GM12878 (cell line): ENCODE measurements around the gene URAD. TPM values are rescaled to one million over a fixed set of nuclear protein-coding genes. Genes with fewer than 3 reads are reported as not detected.

Source experiments
- ATAC-seq: fragments of 200-7000 bp; cut with Tn5 transposase; 3 replicates; pipeline ENCODE4 v1.9.1; 2020; ENCODE audit warnings: mild to moderate bottlenecking, moderate library complexity
- BruUV-seq: library from RNA; stranded (reverse); fragments of 400-500 nt; replicated peaks from 2 replicates; lab custom pipeline; 2021; lab: Mats Ljungman, UMichigan
- CTCF ChIA-PET: fragments of 300-600 bp; sonication (Branson Sonifier 250); formaldehyde crosslinking; extraction: SDS; loops from one replicate; lab custom pipeline; 2021; ENCODE audit warnings: inconsistent platforms; lab: Yijun Ruan, JAX
- POLR2A ChIA-PET: fragments of 350-600 bp; formaldehyde crosslinking; extraction: SDS; loops from one replicate; lab custom pipeline; 2021; ENCODE audit warnings: inconsistent platforms; lab: Charles Lee
- RAD21 ChIA-PET: fragments of 300-600 bp; sonication (Branson Sonifier 250); formaldehyde crosslinking; loops from one replicate; lab custom pipeline; 2023; ENCODE audit warnings: antibody characterized with exemption; ENCODE audit not compliant: unreplicated experiment; lab: Charles Lee
- SMC1A ChIA-PET: fragments of 300-600 bp; sonication (Branson Sonifier 250); formaldehyde crosslinking; loops from one replicate; lab custom pipeline; 2023; ENCODE audit not compliant: unreplicated experiment, uncharacterized antibody; lab: Charles Lee
- DNase-seq: peaks from one replicate; pipeline ENCODE4 v3.0.0-alpha.2; 2011; ENCODE audit warnings: low read depth, low spot score
- FAIRE-seq: peaks from 3 replicates; lab custom pipeline; 2011; peaks lifted over from hg19 to GRCh38; lab: Jason Lieb, UNC
- H2AFZ ChIP-seq: 2 replicates; pipeline ENCODE4 v1.6.0; 2011; ENCODE audit warnings: low read depth, low read length, control low read depth; ENCODE audit not compliant: control insufficient read depth
- H3K27ac ChIP-seq: 2 replicates; pipeline ENCODE4 v1.5.1; 2011; ENCODE audit warnings: control low read depth; ENCODE audit not compliant: control insufficient read depth, insufficient read depth
- H3K27me3 ChIP-seq, 2 experiments: replicated peaks in 1 of 2; 2 replicates each; pipeline versions ENCODE4 v1.6.0 to v1.6.1; 2011; ENCODE audit warnings: low read length in 1 of 2; ENCODE audit not compliant: control insufficient read depth in 2 of 2, insufficient read depth in 2 of 2
- H3K36me3 ChIP-seq, 2 experiments: 2 replicates each; pipeline ENCODE4 v1.5.1; 2011; ENCODE audit warnings: low read length in 1 of 2; ENCODE audit not compliant: control insufficient read depth in 2 of 2, insufficient read depth in 2 of 2
- H3K4me1 ChIP-seq: 2 replicates; pipeline ENCODE4 v1.6.1; 2011; ENCODE audit warnings: mild to moderate bottlenecking, low read length, moderate library complexity, mixed read lengths; ENCODE audit not compliant: control insufficient read depth, insufficient read depth
- H3K4me2 ChIP-seq: 2 replicates; pipeline ENCODE4 v1.6.0; 2011; ENCODE audit warnings: control low read depth; ENCODE audit not compliant: control insufficient read depth, insufficient read depth
- H3K4me3 ChIP-seq: fragments of 200-600 bp; sonication (generic); 2 replicates; pipeline ENCODE4 v1.5.1; 2016
- H3K79me2 ChIP-seq: 2 replicates; pipeline ENCODE4 v1.6.0; 2011; ENCODE audit warnings: low read length; ENCODE audit not compliant: control insufficient read depth, insufficient read depth
- H3K9ac ChIP-seq: 2 replicates; pipeline ENCODE4 v1.8.0; 2011; ENCODE audit warnings: low read length, control low read depth, mixed read lengths; ENCODE audit not compliant: control insufficient read depth, insufficient read depth
- H3K9me3 ChIP-seq: replicated peaks from 3 replicates; pipeline ENCODE4 v1.5.1; 2011; ENCODE audit warnings: mild to moderate bottlenecking, low read length; ENCODE audit not compliant: control insufficient read depth, insufficient read depth
- H4K20me1 ChIP-seq: 2 replicates; pipeline ENCODE4 v1.6.0; 2011; ENCODE audit not compliant: control insufficient read depth, insufficient read depth
- MAX ChIP-seq: IDR thresholded peaks from 2 replicates; pipeline ENCODE4 v1.6.1; 2012; ENCODE audit warnings: low read depth, low read length, improper control_type of control experiment
- MYC ChIP-seq: IDR thresholded peaks from 2 replicates; pipeline ENCODE4 v1.6.1; 2011; ENCODE audit warnings: mild to moderate bottlenecking, low read length, moderate library complexity, inconsistent platforms; ENCODE audit not compliant: insufficient read depth, insufficient replicate concordance, insufficient read length, severe bottlenecking
- SRF ChIP-seq, 2 experiments: IDR thresholded peaks; 2 replicates each; pipeline ENCODE4 v1.6.1; 2011; ENCODE audit warnings: low read depth in 2 of 2, low read length in 2 of 2, mild to moderate bottlenecking in 1 of 2, moderate library complexity in 1 of 2
- YY1 ChIP-seq: IDR thresholded peaks from 2 replicates; pipeline ENCODE4 v1.6.1; 2011; ENCODE audit warnings: low read depth, mild to moderate bottlenecking, low read length
- WGBS: methylation state at CpG from one replicate; pipeline ENCODE4 v1.1.6; 2016; ENCODE audit warnings: low lambda C conversion rate; ENCODE audit not compliant: insufficient replicate concordance, insufficient coverage; ENCODE audit errors: missing lambda C conversion rate; 5-methylcytosine and 5-hydroxymethylcytosine counted together
- in situ Hi-C: fragments of 300-500 bp; cut with MboI; formaldehyde crosslinking; loops from 9 replicates; pipeline ENCODE4 v1.14.3; 2018; ENCODE audit warnings: mixed read lengths
- intact Hi-C: fragments of 100-400 bp; cut with micrococcal nuclease; formaldehyde crosslinking; loops from one replicate; pipeline ENCODE4 v1.14.2; 2022; ENCODE audit not compliant: unreplicated experiment
- polyA plus RNA-seq, 11 experiments: library from polyadenylated mRNA; depleted of rRNA in 4 of 11; unstranded in 6 of 11; stranded (reverse) in 5 of 11; fragments of >200 nt; fragmentation: Nextera tagmentation in 4 of 11; fragmentation: Illumina TruSeq in 1 of 11; extraction: Ambion mirVana in 4 of 11; extraction: Trizol in 1 of 11; gene quantifications; 1 replicate in 1 of 11; 2 replicates in 10 of 11; pipeline versions ENCODE4 v1.2.1 to v1.2.3, GENCODE V29; 2011 to 2016; ENCODE audit warnings: inconsistent platforms in 2 of 11, missing spikeins in 2 of 11, low read depth in 1 of 11
- total RNA-seq, 4 experiments: library from RNA; depleted of rRNA in 3 of 4; stranded (reverse); fragments of >200 nt in 3 of 4; fragmentation: Illumina TruSeq in 1 of 4; extraction: Trizol in 1 of 4; gene quantifications; 2 replicates each; pipeline versions ENCODE4 v1.2.1 to v1.2.3, GENCODE V29; 2013 to 2021
- TF ChIP-seq, protein P1 (sequence below): fragments of 450-650 bp; IDR thresholded peaks from 2 replicates; pipeline ENCODE4 v1.6.1; 2016; ENCODE audit warnings: mild to moderate bottlenecking

Gene URAD
- total and polyA plus RNA-seq, 10 of the 15 experiments (the other 5 are each of a cell fraction or from before 2014, with no cell fraction given), result not detected

DNA sequence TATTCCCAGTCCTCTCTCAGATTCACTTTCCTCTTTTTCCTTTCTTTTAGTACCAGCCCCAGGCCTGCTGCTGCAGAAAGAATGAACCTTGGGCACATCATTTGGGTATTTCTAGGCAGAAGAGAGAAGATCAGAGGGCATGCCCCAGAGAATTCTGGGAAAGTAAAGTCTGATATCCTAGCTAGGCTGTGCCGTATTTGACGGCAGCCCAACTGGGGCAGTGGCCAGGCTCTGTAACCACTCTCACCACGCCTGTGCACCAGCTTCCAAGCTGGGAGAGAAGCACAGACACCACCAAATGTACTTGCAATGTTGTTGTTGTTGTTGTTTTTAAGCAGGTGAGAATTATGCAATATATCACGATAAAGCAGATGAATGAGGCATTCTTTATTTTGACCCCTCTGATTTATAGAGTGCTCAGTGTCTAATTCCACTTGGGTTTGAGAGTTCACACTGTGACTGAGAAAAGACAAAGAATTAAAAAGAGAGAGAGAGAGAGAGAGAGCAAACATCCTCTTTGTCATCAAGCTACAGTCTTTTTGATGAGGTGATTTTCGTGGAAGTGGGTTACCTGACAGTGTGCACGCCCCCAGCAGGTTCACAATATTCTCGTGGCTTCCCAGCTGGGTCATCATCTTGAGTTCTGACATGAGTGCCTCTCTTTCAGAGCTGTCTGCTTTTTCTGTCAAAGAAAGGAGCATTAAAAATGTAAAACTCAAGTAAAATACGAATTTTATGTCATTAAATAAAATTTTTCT lies 39.3 kb upstream of the URAD start:
- ChIA-PET RAD21 (interaction anchor here (1.0 to 1.1 kb wide), 2 partner anchors 18 to 28 kb away, joined by 3 to 4 read pairs; no protein-coding TSS in a partner anchor), SMC1A (interaction anchor here (0.7 to 3.0 kb wide), 6 partner anchors 10 to 1403 kb away, joined by 3 to 7 read pairs (median 4); no protein-coding TSS in a partner anchor), CTCF (interaction anchor here (1.1 kb wide), 2 partner anchors 8 to 14 kb away, joined by 3 read pairs; no protein-coding TSS in a partner anchor), POLR2A (interaction anchor here (0.8 to 1.0 kb wide), 2 partner anchors 14 to 407 kb away, joined by 3 read pairs; no protein-coding TSS in a partner anchor)
- Histone ChIP-seq H3K9ac (no peak overlapping the region), H3K9me3 (no peaks in the 10 kb centered on the region), H3K27ac (no peak overlapping the region), H3K4me2 (no peak overlapping the region), H4K20me1 (no peaks in the 10 kb centered on the region), H2AFZ (no peak overlapping the region), H3K79me2 (no peaks in the 10 kb centered on the region), H3K36me3 (no peaks in the 10 kb centered on the region), H3K4me3 (no peak overlapping the region), H3K27me3 (no peaks in the 10 kb centered on the region), H3K4me1 (peaks cover 22% of the 10 kb centered on the region)
- in situ Hi-C loops, result no loop called here
- WGBS, result 66% methylated on average over 8 of the region's 8 CpGs
- intact Hi-C loops, result no loop called here
- FAIRE-seq (no peak), DNase-seq (no peak), ATAC-seq (no peak)
- no TSS peak for BruUV-seq
- no peak for TF ChIP-seq YY1
- TF ChIP-seq SRF (IDR thresholded peaks at IDR 0.05; ENCODE audit: low read depth in 2 of 2, low read length in 2 of 2), result no peak
- TF ChIP-seq, protein P1, sequence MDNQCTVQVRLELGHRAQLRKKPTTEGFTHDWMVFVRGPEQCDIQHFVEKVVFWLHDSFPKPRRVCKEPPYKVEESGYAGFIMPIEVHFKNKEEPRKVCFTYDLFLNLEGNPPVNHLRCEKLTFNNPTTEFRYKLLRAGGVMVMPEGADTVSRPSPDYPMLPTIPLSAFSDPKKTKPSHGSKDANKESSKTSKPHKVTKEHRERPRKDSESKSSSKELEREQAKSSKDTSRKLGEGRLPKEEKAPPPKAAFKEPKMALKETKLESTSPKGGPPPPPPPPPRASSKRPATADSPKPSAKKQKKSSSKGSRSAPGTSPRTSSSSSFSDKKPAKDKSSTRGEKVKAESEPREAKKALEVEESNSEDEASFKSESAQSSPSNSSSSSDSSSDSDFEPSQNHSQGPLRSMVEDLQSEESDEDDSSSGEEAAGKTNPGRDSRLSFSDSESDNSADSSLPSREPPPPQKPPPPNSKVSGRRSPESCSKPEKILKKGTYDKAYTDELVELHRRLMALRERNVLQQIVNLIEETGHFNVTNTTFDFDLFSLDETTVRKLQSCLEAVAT, result no peak
- TF ChIP-seq MYC, result no peak
- no peak for TF ChIP-seq MAX
